ENCODE results near the gene MIB1.

MIB1 gene

DNA sequence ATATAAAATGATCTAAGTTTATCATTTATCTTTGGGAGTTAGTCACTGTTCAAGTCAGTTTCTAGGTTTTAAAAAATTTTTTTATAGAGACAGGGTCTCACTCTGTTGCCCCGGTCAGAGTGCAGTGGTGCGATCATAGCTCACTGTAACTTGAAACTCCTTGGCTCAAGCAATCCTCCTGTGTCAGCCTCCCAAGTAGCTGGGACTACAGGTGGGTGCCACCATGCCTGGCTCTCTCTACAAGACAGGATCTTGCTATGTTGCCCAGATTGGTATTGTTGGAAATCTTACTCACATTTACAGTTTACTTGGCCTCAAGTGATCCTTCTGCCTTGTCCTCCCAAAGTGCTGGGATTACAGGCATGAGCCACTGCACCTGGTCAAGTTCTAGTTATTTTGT is 74.5 kb downstream of the MIB1 start:
- no peak for DNase-seq (ENCODE audit: low read depth in 2 of 2)

- no peak for DNase-seq (ENCODE audit: low read depth in 2 of 2)
Observed at GRCh38 chr18:21820033-21820810, 79.6 kb downstream of the MIB1 start.

GRCh38 chr18:21820811-21821143 is 80.2 kb downstream of the MIB1 start:
- no peak for DNase-seq (ENCODE audit: low read depth in 2 of 2)

DNA sequence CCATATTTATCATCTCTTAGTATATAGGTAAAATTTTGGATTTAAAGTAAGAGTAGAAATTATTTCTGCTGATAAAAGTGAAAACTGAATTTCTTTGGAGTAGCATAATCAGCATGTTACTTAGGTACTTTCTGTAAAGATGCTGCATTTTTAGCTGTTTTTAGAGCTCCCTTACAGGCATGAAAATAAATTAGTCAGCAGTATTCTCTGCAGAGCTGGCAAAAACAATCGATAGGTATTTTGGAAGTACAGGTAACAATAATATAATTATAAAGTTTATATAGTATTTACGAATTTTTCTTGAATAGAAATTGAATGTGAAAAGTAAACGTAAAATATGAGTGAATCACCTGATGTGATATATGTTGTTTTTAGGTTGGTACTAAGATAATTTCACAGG is 83.3 kb downstream of the MIB1 start:
- no peak for DNase-seq (ENCODE audit: low read depth in 2 of 2)

DNA sequence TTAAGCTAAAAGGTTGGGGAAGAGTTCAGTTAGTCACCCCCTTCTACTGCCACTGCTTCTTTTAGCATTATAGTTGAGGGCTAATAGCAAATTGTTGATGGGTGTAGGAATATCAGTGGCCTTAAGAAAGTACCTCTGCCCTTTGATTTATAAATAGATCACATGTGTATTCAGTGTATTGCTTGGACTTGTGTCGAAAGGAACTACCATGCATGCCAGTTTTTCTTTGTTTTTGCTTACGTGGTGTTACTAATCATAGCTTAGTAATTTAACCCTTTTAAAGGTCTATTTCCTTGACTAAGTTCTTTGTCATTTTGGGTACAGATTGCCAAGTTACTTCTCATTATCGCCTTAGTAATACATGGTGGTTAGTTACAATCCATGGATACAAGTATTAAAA is 85.6 kb downstream of the MIB1 start:
- DNase-seq (ENCODE audit: low read depth in 2 of 2) = no peak

- no peak for DNase-seq (ENCODE audit: low read depth in 2 of 2)
Observed at GRCh38 chr18:21826641-21827302, 86.2 kb downstream of the MIB1 start.

DNA sequence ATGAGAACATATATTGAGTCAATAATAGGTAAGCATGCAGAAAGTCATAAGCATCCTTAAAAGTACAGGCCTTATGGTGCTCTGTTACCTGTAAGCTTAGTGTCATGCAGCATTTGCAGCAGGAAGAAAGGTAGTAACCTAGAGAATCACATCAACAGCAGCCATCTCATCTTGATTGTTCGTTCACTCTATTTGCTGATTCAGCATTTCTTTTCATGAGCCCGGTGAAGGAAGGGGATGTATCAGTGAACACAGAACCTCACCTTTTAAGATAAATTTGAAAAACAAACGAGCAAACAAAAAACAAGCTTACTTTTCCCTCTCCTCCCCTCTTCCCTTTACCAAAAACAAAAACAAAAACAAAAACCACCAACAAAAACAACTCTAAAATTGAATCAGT is 89.9 kb downstream of the MIB1 start:
- DNase-seq (ENCODE audit: low read depth in 2 of 2) = no peak

DNA sequence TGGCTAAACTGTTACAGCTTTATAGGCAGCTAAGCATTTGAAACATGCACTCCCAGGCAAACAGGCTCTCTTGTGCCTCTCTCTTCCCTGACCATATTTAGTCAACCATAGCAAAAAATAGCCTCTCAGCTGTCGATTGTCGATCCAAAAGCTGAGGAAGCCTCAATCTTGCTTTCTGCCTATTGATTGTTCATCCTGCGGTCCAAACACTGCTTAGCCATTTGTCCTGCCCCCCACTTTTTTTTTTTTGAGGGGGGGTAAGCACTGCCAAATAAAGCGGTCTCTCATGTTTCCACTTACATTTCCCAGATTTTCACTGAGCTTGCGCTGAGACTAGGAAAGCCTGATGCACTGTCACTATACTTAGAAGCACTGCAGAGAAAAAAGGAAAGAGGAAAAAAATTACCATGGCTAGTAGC is 90.8 kb downstream of the MIB1 start:
- no peak for DNase-seq (ENCODE audit: low read depth in 2 of 2)

- no peak for DNase-seq (ENCODE audit: low read depth in 2 of 2)
Observed at GRCh38 chr18:21833604-21834298, 93.2 kb downstream of the MIB1 start.

DNA sequence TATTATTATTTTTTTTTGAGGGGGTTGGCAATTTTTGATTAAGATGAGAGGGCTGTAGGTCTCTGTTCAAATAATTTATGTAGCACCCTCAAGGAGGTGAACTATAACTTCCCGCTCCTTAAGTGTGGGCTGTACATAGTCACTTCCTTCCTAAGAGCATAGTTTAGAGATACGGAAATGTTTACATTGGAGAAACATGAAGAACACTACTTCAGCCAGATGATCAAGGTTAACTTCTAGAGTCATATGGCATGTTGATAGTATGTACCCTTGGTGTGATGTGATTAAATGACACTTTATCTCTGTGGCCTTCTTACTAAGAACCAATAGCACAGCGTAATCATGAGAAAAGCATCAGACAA is 93.7 kb downstream of the MIB1 start:
- no peak for DNase-seq (ENCODE audit: low read depth in 2 of 2)

DNA sequence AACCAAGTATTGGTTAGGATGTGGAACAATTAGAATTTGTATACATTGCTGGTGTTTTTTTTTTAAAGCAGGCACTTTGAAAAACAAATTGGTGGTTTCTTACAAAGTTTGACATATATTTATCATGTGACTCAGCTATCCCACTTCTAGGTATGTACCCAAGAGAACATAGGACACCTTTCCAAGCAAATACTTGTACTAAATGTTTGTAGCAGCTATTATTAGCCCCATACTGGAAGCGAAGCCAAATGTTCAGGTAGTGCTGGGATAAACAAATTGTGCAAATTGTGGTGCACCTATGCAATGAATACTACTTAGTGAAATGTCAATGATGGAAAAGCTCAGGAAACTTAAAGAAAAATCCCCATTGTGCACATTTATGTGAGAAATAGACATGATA is 101.0 kb downstream of the MIB1 start:
- DNase-seq (ENCODE audit: low read depth in 2 of 2) = no peak

- DNase-seq (ENCODE audit: low read depth in 2 of 2) = no peak
Observed at GRCh38 chr18:21843341-21843740, 102.7 kb downstream of the MIB1 start.

- no peak for DNase-seq (ENCODE audit: low read depth in 2 of 2)
Observed at GRCh38 chr18:21851327-21851961, 110.9 kb downstream of the MIB1 start.

DNA sequence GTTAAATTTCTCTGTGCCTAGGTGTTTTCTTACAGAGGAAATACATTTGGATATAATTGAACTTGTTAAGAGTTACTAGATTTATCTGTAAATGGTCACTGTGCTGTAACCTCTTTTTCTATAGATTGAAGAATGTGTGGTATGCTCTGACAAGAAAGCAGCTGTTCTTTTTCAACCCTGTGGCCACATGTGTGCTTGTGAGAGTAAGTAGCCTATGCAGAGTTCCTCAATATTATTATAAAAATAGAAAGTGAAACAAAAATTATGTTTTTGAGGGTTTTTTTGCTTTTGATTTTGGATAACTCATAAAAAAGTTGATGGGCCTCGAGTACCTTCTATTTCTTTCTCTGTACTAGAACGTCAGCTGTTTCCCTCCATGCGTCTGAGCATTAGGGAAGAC is 112.4 kb downstream of the MIB1 start:
- DNase-seq (ENCODE audit: low read depth in 2 of 2) = no peak

DNA sequence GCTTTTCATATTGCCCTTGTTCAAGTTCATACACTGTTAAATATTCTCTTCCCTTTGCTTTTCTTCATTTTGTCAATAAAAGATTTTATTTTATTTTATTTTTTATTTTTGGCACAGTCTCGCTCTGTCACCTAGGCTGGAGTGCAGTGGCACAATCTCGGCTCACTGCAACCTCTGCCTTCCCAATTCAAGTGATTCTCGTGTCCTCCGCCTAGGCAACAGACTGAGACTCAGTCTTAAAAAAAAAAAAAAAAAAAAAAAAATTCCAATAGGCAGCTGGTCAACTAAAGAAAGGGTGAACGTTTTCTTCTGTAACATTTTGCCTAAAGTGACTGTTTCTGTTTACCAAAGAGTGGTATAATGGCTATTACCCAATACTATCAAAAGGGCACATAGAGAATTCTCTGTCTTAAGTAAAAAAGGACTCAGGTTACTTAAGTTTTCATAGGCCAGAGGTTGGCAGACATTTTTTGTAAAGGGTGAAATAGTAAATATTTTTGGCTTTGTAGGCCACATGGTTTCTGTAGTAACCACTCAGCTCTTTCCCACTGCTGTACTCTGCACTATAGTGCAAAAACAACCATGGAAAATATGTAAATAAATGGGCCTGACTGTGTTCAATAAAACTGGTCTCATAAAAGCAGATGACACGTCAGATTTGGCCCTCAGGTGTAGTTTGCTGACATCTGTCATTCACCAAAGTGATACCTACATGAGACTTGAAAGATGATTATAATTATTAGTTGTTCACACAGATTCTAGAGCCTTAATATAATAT is 113.4 kb downstream of the MIB1 start:
- no peak for DNase-seq (ENCODE audit: low read depth in 2 of 2)

DNA sequence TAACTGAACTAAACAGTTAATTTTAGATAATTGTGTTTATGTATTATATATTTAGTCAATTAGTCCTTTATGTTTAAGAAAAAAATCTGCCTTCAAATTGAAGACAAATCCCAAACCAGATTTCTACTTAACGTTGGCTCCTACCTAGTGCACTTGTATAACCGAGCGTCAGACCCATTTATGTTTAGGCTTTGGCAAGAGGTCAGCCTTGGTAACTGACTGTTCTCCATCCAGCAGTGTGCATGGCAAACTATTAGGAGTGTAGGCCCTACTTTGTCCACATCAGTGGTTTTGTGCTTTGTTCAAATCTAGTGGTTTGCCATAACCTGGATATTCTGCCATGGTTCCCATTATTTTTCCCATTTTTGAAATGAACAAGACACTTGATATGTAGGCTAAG is 114.8 kb downstream of the MIB1 start:
- DNase-seq (ENCODE audit: low read depth in 2 of 2) = no peak

DNA sequence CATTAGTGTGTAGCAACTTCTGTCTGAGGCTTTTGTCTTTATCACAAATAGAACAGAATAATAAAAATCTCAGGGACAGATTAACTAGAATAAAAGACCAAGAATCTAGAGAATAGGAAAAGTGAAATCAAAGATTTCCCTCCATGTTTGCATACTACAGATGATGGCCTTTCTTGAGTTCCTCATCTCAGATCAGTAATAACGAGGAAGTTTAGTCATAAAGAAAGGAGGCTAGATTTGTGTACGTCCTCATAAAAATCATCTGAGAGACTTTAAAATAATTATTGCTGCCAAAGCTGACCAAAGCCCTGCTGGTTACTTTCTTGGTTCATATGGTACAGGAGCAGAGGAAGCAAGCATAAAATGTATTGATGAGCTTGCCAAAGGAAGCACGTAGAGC is 117.3 kb downstream of the MIB1 start:
- DNase-seq (ENCODE audit: low read depth in 2 of 2) = no peak

- DNase-seq (ENCODE audit: low read depth in 2 of 2) = no peak
Observed at GRCh38 chr18:21858544-21858943, 118.0 kb downstream of the MIB1 start.

GRCh38 chr18:21864386-21864785 is 123.8 kb downstream of the MIB1 start:
- DNase-seq (ENCODE audit: low read depth in 2 of 2) = no peak

DNA sequence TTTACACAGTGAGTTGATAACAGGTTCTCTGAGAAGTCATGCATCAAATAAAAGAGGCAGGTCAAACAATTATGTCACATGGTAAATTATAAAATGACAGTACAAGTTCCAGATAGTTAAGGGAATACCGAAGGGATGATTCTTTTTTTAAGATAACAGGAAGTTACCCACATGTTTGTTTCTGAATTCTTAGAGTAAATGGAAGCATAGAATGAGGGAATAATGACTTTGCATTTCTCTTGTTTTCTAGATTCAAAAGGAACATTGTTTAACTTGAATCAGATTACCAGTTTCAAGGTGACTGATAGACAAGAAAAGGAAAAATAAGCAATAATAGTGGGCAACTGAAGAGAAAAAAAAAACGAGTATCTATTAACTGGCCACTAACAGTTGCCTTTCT is 124.5 kb downstream of the MIB1 start:
- DNase-seq (ENCODE audit: low read depth in 2 of 2) = no peak

DNA sequence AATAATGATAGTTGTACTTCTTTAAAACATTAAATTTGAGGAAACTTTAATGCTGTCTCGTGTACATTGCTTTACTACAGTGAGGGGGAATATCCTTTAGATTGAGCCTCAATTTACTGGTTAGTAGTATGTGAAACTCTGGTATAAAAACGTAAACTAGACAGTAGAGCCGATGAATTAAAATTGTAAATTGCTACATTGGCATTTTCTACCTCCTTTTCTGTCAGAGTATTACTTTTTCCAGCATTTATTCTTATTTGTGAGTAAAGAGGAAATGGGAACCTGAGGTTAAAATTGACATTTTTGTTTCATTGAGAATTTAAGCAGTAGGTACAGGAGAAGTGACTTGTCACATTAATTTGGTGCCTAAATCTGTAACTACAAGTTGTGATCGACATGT is 128.2 kb downstream of the MIB1 start:
- DNase-seq (ENCODE audit: low read depth in 2 of 2) = no peak

- no peak for DNase-seq (ENCODE audit: low read depth in 2 of 2)
Observed at GRCh38 chr18:21889570-21889969, 149.0 kb downstream of the MIB1 start.

All from stimulated activated CD8-positive, alpha-beta memory T cell treated with anti-CD3 and anti-CD28 coated beads, Interleukin-7, amount 100 ng/mL, for 1 hour (primary cell).